Islet of Langerhans (tissue), 1 donor: ENCODE measurements around the gene AGBL1.

Source experiments
- FAIRE-seq: peaks from one replicate; lab custom pipeline; 2011; peaks lifted over from hg19 to GRCh38; lab: Jason Lieb, UNC

Gene AGBL1

DNA sequence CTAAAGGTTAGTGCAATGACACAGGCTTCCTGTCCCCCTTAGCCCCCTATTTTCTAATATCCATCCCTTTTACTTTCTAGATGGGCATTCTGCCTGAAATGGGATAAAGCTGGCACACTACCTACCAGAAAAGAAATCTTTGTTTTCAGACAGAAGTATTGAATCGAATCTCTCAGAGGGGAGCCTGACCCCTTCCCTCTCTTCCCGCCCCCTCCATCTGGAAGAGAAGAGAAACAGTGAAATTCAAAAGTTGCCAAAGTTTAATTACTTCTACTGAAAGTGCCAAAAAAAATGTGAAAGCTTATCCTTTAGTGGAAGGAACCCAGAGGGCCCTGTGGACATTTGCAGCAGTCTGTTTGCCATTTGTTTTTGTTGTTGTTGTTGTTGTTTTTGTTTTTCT, 523.8 kb downstream of the AGBL1 start:
- no peak for FAIRE-seq

DNA sequence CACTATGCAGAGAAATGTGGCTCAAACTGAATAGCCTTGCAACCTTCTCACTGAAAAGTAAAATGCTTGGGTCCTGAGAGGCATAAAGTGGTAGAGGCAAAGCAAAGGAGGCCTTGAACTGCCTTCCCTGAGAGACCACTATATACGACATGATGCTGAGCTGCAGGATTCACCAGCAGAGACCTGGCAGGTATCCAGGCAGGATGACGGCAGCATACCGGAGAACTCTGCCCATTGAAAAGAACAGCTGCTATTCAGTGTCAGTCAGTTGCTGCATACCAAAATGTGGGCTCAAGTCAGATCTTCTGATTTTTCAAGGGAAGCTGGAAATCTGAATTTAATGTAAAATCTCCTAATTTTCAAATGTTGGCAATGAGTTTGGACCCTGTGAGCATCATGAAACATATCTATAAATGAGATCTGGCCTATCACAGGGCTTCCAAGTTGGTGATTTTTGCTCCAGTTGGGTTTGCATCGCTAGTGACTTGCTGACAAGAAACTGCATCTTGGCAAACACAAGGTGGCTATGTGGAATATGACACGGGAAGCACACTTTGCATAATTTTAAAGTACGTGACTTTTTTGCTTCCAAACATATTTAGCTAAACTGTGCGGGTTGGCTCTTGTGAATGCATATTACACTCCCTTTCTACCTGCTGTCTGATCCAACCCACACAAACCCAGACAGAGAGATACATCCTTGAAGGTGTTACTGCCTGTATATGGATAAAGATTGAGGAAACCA, 529.0 kb downstream of the AGBL1 start:
- no peak for FAIRE-seq

DNA sequence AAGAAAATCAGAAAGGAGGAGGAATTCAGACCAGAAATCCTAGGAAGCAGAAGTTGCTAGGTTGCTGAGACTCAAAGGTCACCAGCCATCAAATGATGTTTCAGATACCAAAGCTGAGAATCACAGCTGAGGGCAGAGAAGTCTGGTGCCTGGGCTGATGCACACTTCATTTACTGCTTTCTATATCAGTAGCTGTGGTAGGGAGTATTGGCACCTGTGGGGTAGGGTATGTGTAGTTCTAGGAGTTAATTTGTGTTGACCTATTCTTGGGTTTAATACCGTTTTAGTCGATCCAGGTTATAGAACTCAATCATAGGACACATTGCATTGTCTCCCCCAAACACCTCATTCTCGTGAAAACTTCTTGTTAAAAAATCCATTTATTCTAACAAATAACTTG, 529.6 kb downstream of the AGBL1 start:
- FAIRE-seq: no peak

DNA sequence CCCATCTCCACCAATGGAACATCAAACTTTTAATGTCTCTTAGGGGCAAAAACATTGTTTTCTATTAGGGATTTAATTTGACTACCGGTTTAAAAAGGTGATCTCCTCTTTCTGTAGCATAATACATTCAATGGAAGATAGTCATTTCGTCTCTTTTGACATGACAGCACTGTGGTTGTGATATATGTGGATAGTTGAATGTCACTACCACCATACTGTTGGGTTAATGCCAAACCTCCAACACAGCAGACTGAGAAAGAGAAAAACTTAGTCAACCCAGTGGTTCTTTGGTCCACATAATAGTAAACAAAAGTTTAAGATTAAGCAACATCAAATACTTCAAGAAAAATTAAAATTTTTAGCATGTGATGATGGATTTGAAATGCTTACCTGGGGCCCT, 530.4 kb downstream of the AGBL1 start:
- FAIRE-seq: no peak

DNA sequence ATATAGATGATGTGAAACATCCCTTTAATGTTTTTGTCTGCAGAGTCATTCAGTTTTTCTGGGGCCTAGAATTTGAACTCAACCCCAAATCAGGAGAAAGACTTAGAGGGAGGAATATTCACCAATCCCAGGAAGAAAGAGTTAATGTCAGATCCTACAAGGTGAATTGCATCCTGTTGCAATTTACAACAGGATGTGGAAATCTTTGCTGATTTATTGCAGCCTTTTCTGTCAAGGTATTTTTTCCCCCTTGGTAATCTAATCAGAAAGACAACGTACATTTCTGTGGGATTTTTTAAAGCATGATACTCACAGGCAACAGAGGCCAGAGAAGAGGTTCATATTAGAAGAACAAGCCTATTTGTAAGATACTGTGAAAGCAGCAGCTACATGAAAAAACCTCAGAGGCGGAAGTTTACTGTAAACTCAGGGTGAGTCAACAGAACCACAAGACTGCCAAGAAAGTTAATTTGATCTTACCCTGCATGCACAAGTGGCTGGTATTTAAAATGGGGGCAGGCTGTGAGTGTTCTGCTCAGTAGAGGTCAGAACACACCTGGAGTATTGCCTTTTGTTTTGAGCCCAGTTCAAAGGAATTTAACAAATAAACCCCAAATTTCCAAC, 531.9 kb downstream of the AGBL1 start:
- no peak for FAIRE-seq

DNA sequence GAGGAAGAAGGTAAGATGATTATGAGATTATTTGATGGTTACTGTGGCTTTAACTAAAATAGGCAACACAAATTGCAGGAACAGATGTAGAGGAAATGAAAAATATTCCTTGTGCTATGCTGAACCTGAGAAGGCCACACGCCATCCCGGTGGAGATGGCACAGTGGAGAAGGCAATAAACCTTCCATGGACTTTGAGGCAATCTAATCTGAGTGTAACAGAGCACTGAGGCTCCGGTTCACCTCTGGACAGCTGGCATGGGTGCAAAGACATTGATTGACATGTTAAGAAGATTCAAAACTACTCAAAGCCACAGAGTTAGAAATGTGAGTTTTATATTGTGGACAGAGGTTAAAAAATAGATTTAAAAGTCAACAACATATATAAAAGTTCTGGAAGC, 535.7 kb downstream of the AGBL1 start:
- FAIRE-seq: no peak

DNA sequence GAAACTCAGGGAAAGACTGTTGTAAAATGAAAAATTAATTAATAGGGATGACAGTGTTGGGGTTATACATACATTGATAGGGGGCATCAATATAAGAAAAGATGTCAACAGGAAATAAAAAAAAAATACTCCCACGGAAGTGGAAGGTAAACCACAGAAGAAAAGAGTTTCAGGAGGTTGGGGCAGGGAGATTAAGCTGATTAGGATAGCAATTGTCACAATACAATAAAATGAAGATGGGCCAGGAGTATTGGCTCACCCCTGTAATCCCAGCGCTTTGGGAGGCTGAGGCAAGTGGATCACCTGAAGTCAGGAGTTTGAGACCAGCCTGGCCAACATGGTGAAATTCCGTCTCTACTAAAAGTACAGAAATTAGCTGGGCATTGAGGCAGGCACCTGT, 536.1 kb downstream of the AGBL1 start:
- FAIRE-seq: no peak

DNA sequence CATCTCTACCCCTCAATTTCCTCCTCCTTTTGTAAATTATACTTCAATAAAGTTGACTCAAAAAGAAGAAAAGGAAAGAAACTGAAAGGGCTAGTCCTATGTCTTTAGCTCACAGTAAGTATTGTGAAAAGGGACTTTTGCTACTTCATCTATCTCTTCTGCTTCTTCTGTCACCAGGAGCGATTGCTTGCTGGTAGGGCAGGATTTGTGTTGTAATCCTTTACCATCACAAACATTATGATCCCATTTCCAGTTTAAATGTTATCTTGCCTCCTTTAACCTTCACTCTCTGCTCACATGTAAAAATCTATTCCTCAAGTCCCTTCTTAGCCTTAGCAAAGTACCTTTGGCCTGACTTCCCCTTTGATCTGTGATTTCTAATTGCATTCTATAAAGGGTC, 537.1 kb downstream of the AGBL1 start:
- FAIRE-seq: no peak

DNA sequence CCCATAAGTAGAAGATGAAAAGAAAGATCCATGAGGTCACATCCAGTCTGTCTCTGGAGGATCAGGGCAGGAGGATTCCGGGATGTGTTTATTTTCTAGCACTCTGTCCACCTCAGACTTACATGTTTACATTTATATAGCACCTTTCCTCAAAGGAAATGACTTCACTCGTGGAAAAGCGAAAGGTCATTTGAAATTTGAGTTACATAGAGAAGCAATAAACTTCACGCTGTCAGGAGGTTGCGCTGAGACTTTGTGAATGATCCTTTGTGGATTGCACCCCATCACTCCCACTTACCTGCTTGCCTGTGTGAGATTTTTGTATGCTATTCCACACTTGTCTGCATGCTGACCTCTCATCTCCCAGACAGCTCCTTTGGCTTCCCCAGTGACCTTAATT, 540.5 kb downstream of the AGBL1 start:
- no peak for FAIRE-seq

DNA sequence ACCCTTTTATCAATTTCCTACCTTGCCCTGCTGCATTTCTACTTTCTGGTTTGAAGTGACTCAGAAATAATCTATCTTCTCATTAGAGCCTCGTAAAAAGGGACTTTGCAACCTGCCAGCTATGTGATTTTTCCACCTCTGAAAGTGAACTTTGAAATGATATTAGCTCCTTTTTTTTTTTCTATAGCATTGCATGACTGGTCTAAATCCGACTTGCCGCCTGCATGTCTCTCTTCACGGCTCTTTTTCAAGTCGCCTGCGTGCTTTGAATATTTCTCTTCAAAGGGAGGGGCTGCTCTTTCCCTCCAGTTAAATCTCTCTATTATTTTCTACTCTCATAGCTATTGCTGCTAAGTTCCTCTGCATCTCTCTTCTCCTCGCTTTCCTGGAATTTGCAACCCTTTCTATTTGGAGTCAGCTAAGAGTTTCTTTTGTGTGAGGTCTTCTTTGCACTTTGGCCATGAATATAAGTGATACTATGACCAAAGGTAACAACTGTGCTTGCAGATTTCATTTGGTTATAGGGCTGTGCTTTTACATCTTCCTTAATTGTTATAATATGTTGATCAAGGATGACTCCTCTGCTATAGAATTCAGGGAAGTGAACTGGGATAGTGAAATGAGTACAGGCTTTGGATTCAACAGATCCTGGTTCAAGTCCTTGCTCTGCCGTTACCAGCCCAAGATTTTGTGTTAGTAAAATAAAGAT, 541.1 kb downstream of the AGBL1 start:
- FAIRE-seq: no peak

DNA sequence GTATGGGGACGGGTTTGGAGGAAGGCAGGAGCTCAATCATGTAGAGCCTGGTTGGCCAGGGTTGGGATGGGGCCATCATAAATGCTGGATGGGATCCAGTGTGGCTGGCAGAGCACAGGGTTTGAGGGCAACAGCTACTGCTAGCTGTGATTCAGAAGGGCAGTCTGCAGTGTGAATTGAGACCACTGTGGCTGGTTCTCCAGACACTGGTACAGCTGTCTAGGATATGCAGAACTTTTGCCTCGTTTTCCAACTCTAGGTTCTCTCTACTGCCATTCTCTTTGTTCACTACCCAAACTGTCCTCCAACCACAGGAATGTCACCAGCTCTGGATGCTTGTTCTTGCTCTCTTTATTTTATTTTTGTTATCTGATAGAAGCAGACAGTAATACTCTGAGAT, 543.6 kb downstream of the AGBL1 start:
- FAIRE-seq: no peak

DNA sequence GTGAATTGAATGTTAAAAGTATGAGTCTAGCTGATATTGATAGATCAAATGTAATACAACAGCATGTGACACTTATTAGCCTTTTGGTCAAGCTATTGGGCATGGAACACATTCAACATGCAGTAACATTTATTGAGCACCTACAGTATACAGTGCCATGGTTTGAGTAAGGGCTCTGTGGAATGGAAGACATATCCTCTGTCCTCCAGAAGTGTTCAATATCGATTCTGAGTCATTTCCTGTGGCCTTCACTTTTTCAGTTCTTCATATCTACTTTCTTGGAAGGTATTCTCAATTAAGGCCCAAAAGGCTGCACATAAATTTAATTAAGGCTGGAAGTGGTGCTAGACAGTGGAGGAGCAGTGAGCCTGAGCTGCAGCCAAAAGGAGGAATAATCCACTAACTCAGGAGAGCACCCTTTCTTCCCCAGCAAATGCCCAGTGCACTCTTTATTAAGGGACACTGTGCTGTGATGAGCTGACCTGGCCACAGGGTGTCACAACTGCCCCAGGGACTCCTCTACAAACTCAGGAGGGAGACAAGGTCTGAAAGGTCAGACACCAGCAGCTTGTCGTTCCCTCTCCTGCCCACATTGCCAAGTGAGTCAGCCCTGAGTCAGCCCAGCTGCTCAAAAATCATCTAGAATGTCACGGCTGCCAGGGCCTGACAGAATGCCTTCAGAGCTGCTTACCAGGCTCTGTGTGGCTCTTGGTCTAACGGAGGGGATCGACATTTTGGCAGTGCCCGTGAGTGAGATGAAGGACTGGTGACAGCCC, 544.8 kb downstream of the AGBL1 start:
- peak; percentile 83 for FAIRE-seq

DNA sequence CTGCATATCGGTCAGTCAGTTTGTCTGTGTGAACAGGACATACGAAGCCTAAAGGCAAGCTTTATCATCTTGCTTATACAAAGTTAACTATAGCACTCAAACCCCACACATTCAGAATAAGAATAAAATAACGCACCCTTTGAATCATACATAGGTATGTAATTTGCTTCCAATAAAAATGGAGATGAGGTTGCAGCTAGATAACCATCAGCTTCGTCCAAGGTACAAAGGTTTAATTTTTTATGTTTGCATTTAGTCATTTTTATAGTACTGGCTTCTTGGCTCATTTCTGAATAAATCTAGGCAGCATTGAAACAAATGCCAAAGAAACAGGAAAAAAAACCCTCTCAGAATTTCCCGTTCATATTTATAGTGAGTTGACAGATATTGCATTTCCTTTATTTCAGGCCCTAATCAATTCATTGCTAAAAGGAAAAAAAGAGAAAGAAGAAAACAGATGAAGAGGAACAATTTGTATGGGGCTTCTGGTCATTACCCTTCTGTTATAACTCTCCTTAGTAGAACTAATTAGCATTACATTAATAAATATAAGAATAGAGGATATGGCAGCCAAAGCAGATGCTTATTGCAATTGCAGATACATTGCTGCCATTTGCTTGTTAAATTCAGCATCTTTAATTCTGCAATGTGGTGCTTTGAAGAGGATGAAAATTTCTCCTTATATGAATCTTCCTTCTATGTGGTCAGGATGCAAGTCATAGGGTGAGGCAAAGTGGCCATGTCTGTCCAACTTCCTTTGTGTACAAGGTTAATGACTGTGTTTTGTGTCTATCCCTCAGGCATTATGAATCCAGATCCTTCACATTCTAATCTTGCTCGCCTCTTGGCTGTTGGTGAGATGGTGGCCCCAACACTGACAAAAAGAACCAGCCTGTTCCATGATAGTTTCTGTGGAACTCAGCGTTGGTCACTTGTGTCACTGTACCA, 550.0 kb downstream of the AGBL1 start:
- FAIRE-seq: no peak

DNA sequence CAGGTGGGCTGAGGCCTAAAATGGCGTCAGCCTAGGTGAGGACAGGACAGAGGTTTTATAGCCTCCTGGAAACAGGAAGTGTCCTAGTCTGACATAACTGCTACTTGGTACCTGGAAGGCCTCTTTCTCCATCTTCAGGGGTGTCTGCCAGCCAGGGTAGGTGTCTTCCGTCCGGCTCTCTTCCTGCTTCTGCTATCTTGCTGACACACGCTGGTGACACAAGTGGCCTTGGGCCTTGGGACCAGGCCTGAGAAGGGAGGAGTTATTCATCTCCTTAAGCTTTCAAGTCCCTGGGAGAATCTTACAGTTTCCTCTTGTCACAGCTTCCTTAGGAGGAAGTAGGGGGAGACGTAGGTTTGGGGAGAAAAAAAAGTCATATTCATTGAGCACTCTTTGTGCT, 551.3 kb downstream of the AGBL1 start:
- FAIRE-seq: no peak

DNA sequence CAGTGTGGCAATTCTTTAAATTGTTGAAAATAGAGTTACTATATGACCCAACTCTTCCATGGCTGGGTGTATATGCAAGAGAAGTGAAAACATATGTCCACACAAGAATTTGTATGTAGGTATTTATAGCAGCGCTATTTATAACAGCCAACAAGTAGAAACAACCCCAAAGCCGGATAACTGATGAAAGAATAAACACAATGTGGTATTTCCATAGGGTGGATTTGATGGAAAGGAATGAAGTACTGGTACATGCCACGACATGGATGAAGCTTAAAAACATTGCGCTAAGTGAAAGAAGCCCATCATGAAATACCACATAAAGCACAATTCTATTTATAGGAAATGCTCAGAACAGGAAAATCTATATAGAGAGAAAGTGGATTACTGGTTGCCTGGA, 554.5 kb downstream of the AGBL1 start:
- FAIRE-seq: no peak

DNA sequence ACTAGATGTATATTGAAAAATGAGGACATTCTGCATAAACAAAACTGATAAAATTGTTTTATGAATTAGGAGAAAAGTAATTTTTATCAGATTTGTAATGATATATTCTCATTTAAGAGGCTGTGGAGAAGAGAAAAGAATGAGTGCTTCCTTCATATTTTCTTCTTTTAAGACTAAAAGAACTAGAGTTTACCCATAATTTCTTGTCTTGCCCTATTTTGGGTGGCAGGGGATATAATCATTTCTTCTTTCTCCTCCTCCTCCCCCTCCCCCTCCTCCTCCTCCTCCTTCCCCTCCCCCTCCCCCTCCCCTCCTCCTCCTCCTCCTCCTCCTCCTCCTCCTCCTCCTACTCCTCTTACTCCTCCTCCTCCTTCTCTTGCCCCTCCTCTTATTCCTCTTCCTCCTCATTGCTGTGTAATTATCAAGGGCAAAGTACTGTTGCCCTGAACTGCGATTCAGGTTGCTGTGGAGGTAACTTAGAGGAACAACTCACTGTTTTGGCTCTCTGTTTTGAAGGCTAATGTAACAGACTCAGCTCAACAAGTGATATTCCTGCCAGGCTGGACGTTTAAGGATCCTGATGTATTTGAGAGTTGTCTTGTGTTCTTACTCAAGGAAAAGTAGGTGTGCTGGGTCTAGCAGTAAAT, 555.4 kb downstream of the AGBL1 start:
- FAIRE-seq: no peak

DNA sequence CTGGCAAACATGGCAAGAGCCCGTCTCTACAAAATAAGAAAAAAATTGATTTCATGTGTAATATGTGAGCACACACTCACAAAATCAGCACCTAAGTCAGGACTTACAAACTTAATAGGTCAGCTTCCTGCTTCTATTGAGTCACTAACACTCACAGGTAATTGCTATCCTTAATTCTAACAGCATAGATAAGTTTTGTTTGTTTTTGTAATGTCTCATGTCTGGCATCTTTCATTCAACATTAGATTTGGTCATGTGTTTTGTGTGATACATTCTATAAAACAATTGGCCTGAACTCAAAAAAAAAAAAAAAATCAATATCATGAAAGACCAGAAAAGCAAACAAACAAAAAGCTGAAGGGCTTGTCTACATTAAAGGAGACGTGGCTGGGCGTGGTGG, 564.7 kb downstream of the AGBL1 start:
- FAIRE-seq: no peak

DNA sequence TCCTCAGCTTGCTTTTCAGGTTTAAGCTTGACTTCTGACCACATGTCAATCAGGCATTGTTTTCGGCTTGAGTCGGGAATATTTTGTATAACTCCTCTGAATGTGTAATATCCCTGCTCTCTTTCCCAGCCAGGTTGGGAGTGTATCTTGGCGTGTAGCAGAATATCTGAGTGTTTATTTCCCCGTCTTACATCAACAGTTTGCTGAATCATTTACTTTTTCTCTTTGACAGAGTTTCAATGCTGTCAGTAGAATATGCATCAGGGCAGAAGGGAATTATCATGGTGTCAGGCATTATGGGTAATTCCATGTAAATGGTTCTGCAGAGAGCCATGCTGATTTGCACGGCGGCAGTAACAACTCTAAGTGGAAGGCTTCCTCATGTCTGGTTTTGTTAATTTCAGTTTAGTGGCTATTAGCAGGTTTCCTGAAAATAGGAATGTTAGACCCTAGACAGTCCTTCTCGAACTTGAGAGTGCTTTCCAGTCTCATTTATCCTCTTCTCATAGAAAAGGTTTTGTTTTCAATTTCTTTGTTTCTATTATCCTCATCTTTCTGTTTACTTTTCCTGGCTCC, 566.3 kb downstream of the AGBL1 start:
- FAIRE-seq: no peak

DNA sequence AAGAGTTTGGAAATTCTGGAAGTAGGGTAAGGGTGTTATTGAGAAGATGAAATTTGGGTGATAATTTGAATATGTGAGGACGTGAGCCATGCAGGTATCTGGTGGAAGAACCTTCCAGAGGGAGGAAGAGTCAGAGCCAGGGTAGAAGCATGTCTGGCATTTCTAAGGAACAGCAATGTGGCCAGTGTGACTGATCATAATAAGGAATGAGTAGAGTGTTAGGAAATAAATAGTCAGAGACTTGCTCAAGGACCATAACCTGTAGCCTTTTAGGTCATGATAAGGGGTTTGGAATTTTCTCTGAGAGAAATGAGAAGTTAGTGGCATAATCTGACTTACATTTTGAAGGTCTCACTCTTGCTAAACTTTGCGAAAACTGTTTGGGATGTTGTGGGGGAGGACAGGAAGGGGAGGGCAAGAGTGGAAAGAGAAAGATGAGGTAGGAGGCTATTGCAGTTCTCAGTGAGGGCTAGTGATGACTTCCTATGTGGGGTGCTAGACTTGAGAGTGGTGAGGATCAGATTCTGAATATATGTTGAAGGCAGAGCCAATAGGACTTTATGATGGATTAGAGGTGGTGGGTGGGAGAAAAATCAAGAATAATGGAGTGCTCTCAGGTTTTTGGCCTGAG, 568.3 kb downstream of the AGBL1 start:
- no peak for FAIRE-seq

DNA sequence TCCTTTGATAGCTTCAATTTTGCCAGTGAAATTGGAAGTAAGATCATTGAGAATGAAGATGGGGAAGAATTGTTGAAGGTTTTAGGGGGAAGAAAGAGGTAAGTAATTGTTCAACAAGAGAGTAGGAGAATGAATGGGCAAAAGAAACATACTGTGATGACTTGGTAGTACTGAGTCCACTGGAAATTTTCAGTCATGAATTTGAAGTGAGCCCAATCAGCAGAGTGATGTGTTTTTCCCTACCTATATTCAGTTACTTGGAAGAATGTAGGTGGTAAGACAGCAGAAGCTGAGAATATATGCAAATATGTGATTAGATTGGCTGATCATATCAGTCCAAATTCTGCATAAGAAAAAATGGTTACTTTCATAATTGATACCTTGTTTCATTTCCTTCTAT, 569.6 kb downstream of the AGBL1 start:
- FAIRE-seq: no peak
